ENCODE data around the gene ABHD5.

ABHD5 gene

GRCh38 chr3:43771610-43772009 is 80.9 kb downstream of the ABHD5 start:
- no peak for TF ChIP-seq CREB1 (IDR thresholded peaks at IDR 0.05; ENCODE audit: low read depth)
- TF ChIP-seq USF1 (IDR thresholded peaks at IDR 0.05) = no peak
- no peak for TF ChIP-seq TAF1 (IDR thresholded peaks at IDR 0.05; ENCODE audit: low read depth)
- no peak for TF ChIP-seq YY1 (IDR thresholded peaks at IDR 0.05; ENCODE audit: low read depth)
- no peak for TF ChIP-seq REST (IDR thresholded peaks at IDR 0.05; ENCODE audit: low read depth)
- TF ChIP-seq EP300 (IDR thresholded peaks at IDR 0.05; ENCODE audit: borderline replicate concordance) = no peak
- no peak for TF ChIP-seq NFIC (IDR thresholded peaks at IDR 0.05)
- no peak for TF ChIP-seq MAX (IDR thresholded peaks at IDR 0.05)
- TF ChIP-seq TCF12 (IDR thresholded peaks at IDR 0.05; ENCODE audit: low read depth) = no peak
- TF ChIP-seq EGR1 (IDR thresholded peaks at IDR 0.05) = no peak

GRCh38 chr3:43773273-43774094 is 82.7 kb downstream of the ABHD5 start:
- TF ChIP-seq RAD21 (IDR thresholded peaks at IDR 0.05; ENCODE audit: low read depth) = no peak
- TF ChIP-seq MAX (IDR thresholded peaks at IDR 0.05) = no peak
- TF ChIP-seq ZBTB7A (IDR thresholded peaks at IDR 0.05; ENCODE audit: low read depth) = no peak
- no peak for TF ChIP-seq FOXM1 (IDR thresholded peaks at IDR 0.05; ENCODE audit: borderline replicate concordance, low read depth)
- TF ChIP-seq EGR1 (IDR thresholded peaks at IDR 0.05) = no peak
- no peak for TF ChIP-seq TCF12 (IDR thresholded peaks at IDR 0.05; ENCODE audit: low read depth)

- no peak for TF ChIP-seq REST (IDR thresholded peaks at IDR 0.05; ENCODE audit: low read depth)
These were observed 84.1 kb downstream of the ABHD5 start for GRCh38 chr3:43774799-43775198.

GRCh38 chr3:43776101-43776500 is 85.4 kb downstream of the ABHD5 start:
- TF ChIP-seq CEBPB (IDR thresholded peaks at IDR 0.05) = no peak
- no peak for TF ChIP-seq NFIC (IDR thresholded peaks at IDR 0.05)
- no peak for TF ChIP-seq MAX (IDR thresholded peaks at IDR 0.05)
- no peak for TF ChIP-seq EP300 (IDR thresholded peaks at IDR 0.05; ENCODE audit: borderline replicate concordance)
- TF ChIP-seq ZBTB7A (IDR thresholded peaks at IDR 0.05; ENCODE audit: low read depth) = no peak

GRCh38 chr3:43779850-43780249 is 89.1 kb downstream of the ABHD5 start:
- no peak for TF ChIP-seq TAF1 (IDR thresholded peaks at IDR 0.05; ENCODE audit: low read depth)
- TF ChIP-seq MAX (IDR thresholded peaks at IDR 0.05) = no peak
- no peak for TF ChIP-seq CREB1 (IDR thresholded peaks at IDR 0.05; ENCODE audit: low read depth)
- no peak for TF ChIP-seq EP300 (IDR thresholded peaks at IDR 0.05; ENCODE audit: borderline replicate concordance)
- TF ChIP-seq EGR1 (IDR thresholded peaks at IDR 0.05) = no peak
- TF ChIP-seq USF1 (IDR thresholded peaks at IDR 0.05) = no peak
- no peak for TF ChIP-seq TEAD4 (IDR thresholded peaks at IDR 0.05)
- TF ChIP-seq CEBPB (IDR thresholded peaks at IDR 0.05) = no peak
- TF ChIP-seq NFIC (IDR thresholded peaks at IDR 0.05) = no peak
- TF ChIP-seq FOXM1 (IDR thresholded peaks at IDR 0.05; ENCODE audit: borderline replicate concordance, low read depth) = no peak
- TF ChIP-seq YY1 (IDR thresholded peaks at IDR 0.05; ENCODE audit: low read depth) = no peak
- no peak for TF ChIP-seq ZBTB7A (IDR thresholded peaks at IDR 0.05; ENCODE audit: low read depth)
- no peak for TF ChIP-seq TCF12 (IDR thresholded peaks at IDR 0.05; ENCODE audit: low read depth)
- TF ChIP-seq RAD21 (IDR thresholded peaks at IDR 0.05; ENCODE audit: low read depth) = no peak
- TF ChIP-seq REST (IDR thresholded peaks at IDR 0.05; ENCODE audit: low read depth) = no peak
